GM23338 (cell line): Measurements from ENCODE around the gene CUBN. TPM values are rescaled to one million over a fixed set of nuclear protein-coding genes. Genes with fewer than 3 reads are reported as not detected.

ENCODE experiments used
- ATAC-seq: fragments of 200-7000 bp; cut with Tn5 transposase; 3 replicates; pipeline ENCODE4 v1.9.1; 2020
- DNase-seq: peaks from one replicate; pipeline ENCODE4 v3.0.0-alpha.2; 2015; ENCODE audit warnings: low spot score
- H2AFZ ChIP-seq: fragments of 200-600 bp; sonication (generic); 2 replicates; pipeline ENCODE4 v1.8.0; 2016; ENCODE audit warnings: antibody characterized with exemption, mild to moderate bottlenecking, moderate library complexity
- H3F3A ChIP-seq: fragments of 200-600 bp; sonication (generic); replicated peaks from 2 replicates; pipeline ENCODE4 v1.8.0; 2017; ENCODE audit warnings: antibody characterized with exemption, mixed run types, low read depth
- H3K27ac ChIP-seq: fragments of 200-600 bp; sonication (generic); 2 replicates; pipeline ENCODE4 v1.6.1; 2016; ENCODE audit warnings: low read depth
- H3K27me3 ChIP-seq: fragments of 200-600 bp; sonication (generic); 2 replicates; pipeline ENCODE4 v1.8.0; 2016; ENCODE audit warnings: mild to moderate bottlenecking, mixed run types, moderate library complexity; ENCODE audit not compliant: insufficient read depth
- H3K36me3 ChIP-seq: fragments of 200-600 bp; sonication (generic); 2 replicates; pipeline ENCODE4 v1.8.0; 2016; ENCODE audit warnings: mild to moderate bottlenecking; ENCODE audit not compliant: insufficient read depth
- H3K4me1 ChIP-seq: fragments of 200-600 bp; sonication (generic); 2 replicates; pipeline ENCODE4 v1.8.0; 2016; ENCODE audit warnings: mild to moderate bottlenecking, moderate library complexity; ENCODE audit not compliant: insufficient read depth
- H3K4me2 ChIP-seq: fragments of 200-600 bp; sonication (generic); 2 replicates; pipeline ENCODE4 v1.7.1; 2017; ENCODE audit warnings: mixed run types
- H3K4me3 ChIP-seq: fragments of 200-600 bp; sonication (generic); 2 replicates; pipeline ENCODE4 v1.6.1; 2016; ENCODE audit warnings: mixed run types
- H3K79me2 ChIP-seq: fragments of 200-600 bp; sonication (generic); replicated peaks from 2 replicates; pipeline ENCODE4 v1.8.0; 2017; ENCODE audit warnings: mild to moderate bottlenecking; ENCODE audit not compliant: insufficient read depth
- H3K9me2 ChIP-seq: fragments of 200-600 bp; sonication (generic); 2 replicates; pipeline ENCODE4 v1.8.0; 2017; ENCODE audit not compliant: insufficient read depth
- H4K20me1 ChIP-seq: fragments of 200-600 bp; sonication (generic); replicated peaks from 2 replicates; pipeline ENCODE4 v1.8.0; 2017; ENCODE audit warnings: mild to moderate bottlenecking; ENCODE audit not compliant: insufficient read depth
- H3K27ac Mint-ChIP-seq: 2 replicates; pipeline ENCODE4 v1.8.0; 2020; ENCODE audit warnings: inconsistent platforms, mild to moderate bottlenecking, moderate library complexity, mixed read lengths
- H3K27me3 Mint-ChIP-seq: 3 replicates; pipeline ENCODE4 v1.8.0; 2022; ENCODE audit warnings: low read depth, mild to moderate bottlenecking, moderate library complexity, mixed read lengths, inconsistent platforms; ENCODE audit not compliant: insufficient read depth, poor library complexity
- H3K36me3 Mint-ChIP-seq: 3 replicates; pipeline ENCODE4 v1.8.0; 2021; ENCODE audit warnings: low read depth, mild to moderate bottlenecking, inconsistent platforms, moderate library complexity, mixed read lengths
- H3K4me1 Mint-ChIP-seq: 3 replicates; pipeline ENCODE4 v1.8.0; 2020; ENCODE audit warnings: mild to moderate bottlenecking, inconsistent platforms, mixed read lengths
- H3K4me3 Mint-ChIP-seq: 3 replicates; pipeline ENCODE4 v1.8.0; 2021; ENCODE audit warnings: moderate library complexity, mild to moderate bottlenecking, inconsistent platforms, mixed read lengths
- H3K9me3 Mint-ChIP-seq: 3 replicates; pipeline ENCODE4 v1.8.0; 2020; ENCODE audit warnings: moderate library complexity, mild to moderate bottlenecking, inconsistent platforms, mixed read lengths
- EZH2phosphoT487 ChIP-seq: fragments of 200-600 bp; sonication (generic); IDR thresholded peaks from one replicate; pipeline ENCODE4 v1.8.1; 2018; ENCODE audit warnings: antibody characterized with exemption; ENCODE audit not compliant: unreplicated experiment
- JUNB ChIP-seq: IDR thresholded peaks from one replicate; pipeline ENCODE4 v1.6.1; 2016; ENCODE audit warnings: antibody characterized with exemption; ENCODE audit not compliant: unreplicated experiment
- NANOG ChIP-seq: IDR thresholded peaks from 2 replicates; pipeline ENCODE4 v1.6.1; 2016; ENCODE audit warnings: antibody characterized with exemption, borderline replicate concordance
- REST ChIP-seq: IDR thresholded peaks from one replicate; pipeline ENCODE4 v1.6.1; 2018; ENCODE audit warnings: antibody characterized with exemption; ENCODE audit not compliant: unreplicated experiment
- STAT1 ChIP-seq: IDR thresholded peaks from one replicate; pipeline ENCODE4 v1.6.1; 2016; ENCODE audit warnings: antibody characterized with exemption; ENCODE audit not compliant: unreplicated experiment
- ZNF114 ChIP-seq: fragments of 250-450 bp; sonication (Bioruptor Pico); IDR thresholded peaks from 2 replicates; pipeline ENCODE4 v1.5.0; 2020; ENCODE audit warnings: mild to moderate bottlenecking, moderate library complexity
- ZNF331 ChIP-seq: fragments of 250-450 bp; sonication (Bioruptor Pico); IDR thresholded peaks from 2 replicates; pipeline ENCODE4 v1.5.0; 2020; ENCODE audit warnings: low read depth, mild to moderate bottlenecking, moderate library complexity
- polyA plus RNA-seq: library from polyadenylated mRNA; unstranded; fragments of >200 nt; fragmentation: Nextera tagmentation; extraction: Ambion mirVana; gene quantifications from 2 replicates; pipeline ENCODE4 v1.2.1, GENCODE V29; 2016
- total RNA-seq: library from RNA; depleted of rRNA; stranded (reverse); fragments of >200 nt; shearing (Covaris generic); gene quantifications from 2 replicates; pipeline ENCODE4 v1.2.3, GENCODE V29; 2014
- TF ChIP-seq, protein P1 (sequence below): IDR thresholded peaks from 2 replicates; pipeline ENCODE4 v1.6.1; 2016; ENCODE audit warnings: antibody characterized with exemption
- TF ChIP-seq, protein P2 (sequence below), 2 experiments: fragments of 200-600 bp in 1 of 2; sonication (generic) in 1 of 2; conservative IDR thresholded peaks; 2 replicates each; pipeline versions ENCODE4 v1.5.1 to v1.6.1; 2016 to 2017; ENCODE audit warnings: antibody characterized with exemption in 2 of 2, low read depth in 2 of 2, mild to moderate bottlenecking in 2 of 2, moderate library complexity in 1 of 2

Gene CUBN
- total and polyA plus RNA-seq, 2 experiments from 2014 or later, result 0.06 to 1.8 TPM

- H3K27me3 Mint-ChIP-seq, result no peaks in the 10 kb centered on the region
- H3K4me3 Mint-ChIP-seq, result no peak overlapping the region
- no peak overlapping the region for H3K4me2 ChIP-seq
- ATAC-seq, result no peak
- H3K9me3 Mint-ChIP-seq, result no peaks in the 10 kb centered on the region
- no peaks in the 10 kb centered on the region for H3K79me2 ChIP-seq
- no peaks in the 10 kb centered on the region for H4K20me1 ChIP-seq
- peaks cover 28% of the 10 kb centered on the region for H3K4me1 Mint-ChIP-seq
- H3K36me3 ChIP-seq, result no peaks in the 10 kb centered on the region
- 0 out of 2 replicates have a peak, but pooled peaks cover under 1% of the 10 kb centered on the region for H3K9me2 ChIP-seq
- peaks cover 20% of the 10 kb centered on the region for H3K4me1 ChIP-seq
- no peak overlapping the region for H3K27ac ChIP-seq
- H3F3A ChIP-seq, result no peaks in the 10 kb centered on the region
- no peak overlapping the region for H3K27ac Mint-ChIP-seq
- DNase-seq, result no peak
- H3K4me3 ChIP-seq, result no peak overlapping the region
- TF ChIP-seq NANOG, result no peak
- no peak for TF ChIP-seq ZNF114
- TF ChIP-seq REST, result no peak
- TF ChIP-seq, protein P1, sequence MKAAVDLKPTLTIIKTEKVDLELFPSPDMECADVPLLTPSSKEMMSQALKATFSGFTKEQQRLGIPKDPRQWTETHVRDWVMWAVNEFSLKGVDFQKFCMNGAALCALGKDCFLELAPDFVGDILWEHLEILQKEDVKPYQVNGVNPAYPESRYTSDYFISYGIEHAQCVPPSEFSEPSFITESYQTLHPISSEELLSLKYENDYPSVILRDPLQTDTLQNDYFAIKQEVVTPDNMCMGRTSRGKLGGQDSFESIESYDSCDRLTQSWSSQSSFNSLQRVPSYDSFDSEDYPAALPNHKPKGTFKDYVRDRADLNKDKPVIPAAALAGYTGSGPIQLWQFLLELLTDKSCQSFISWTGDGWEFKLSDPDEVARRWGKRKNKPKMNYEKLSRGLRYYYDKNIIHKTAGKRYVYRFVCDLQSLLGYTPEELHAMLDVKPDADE, result no peak
- no peak for TF ChIP-seq JUNB
- no peak overlapping the region for H2AFZ ChIP-seq
- no peaks in the 10 kb centered on the region for H3K36me3 Mint-ChIP-seq
- no peaks in the 10 kb centered on the region for H3K27me3 ChIP-seq
These were observed 102.7 kb downstream of the CUBN start for GRCh38 chr10:17026686-17027485.

- H3K4me3 ChIP-seq, result no peak overlapping the region
- peaks cover 28% of the 10 kb centered on the region for H3K4me1 ChIP-seq
- Mint-ChIP-seq H3K4me1 (peaks cover 37% of the 10 kb centered on the region), H3K27ac (no peak overlapping the region), H3K36me3 (no peaks in the 10 kb centered on the region), H3K9me3 (no peaks in the 10 kb centered on the region), H3K27me3 (no peaks in the 10 kb centered on the region), H3K4me3 (no peak overlapping the region)
- no peaks in the 10 kb centered on the region for H3K79me2 ChIP-seq
- no peak overlapping the region for H3K4me2 ChIP-seq
- ATAC-seq (no peak), DNase-seq (no peak)
- H3K36me3 ChIP-seq, result no peaks in the 10 kb centered on the region
- no peak overlapping the region for H2AFZ ChIP-seq
- no peaks in the 10 kb centered on the region for H3F3A ChIP-seq
- no peaks in the 10 kb centered on the region for H3K9me2 ChIP-seq
- H4K20me1 ChIP-seq, result no peaks in the 10 kb centered on the region
- no peaks in the 10 kb centered on the region for H3K27me3 ChIP-seq
- H3K27ac ChIP-seq, result no peak overlapping the region
- TF ChIP-seq, protein P2, sequence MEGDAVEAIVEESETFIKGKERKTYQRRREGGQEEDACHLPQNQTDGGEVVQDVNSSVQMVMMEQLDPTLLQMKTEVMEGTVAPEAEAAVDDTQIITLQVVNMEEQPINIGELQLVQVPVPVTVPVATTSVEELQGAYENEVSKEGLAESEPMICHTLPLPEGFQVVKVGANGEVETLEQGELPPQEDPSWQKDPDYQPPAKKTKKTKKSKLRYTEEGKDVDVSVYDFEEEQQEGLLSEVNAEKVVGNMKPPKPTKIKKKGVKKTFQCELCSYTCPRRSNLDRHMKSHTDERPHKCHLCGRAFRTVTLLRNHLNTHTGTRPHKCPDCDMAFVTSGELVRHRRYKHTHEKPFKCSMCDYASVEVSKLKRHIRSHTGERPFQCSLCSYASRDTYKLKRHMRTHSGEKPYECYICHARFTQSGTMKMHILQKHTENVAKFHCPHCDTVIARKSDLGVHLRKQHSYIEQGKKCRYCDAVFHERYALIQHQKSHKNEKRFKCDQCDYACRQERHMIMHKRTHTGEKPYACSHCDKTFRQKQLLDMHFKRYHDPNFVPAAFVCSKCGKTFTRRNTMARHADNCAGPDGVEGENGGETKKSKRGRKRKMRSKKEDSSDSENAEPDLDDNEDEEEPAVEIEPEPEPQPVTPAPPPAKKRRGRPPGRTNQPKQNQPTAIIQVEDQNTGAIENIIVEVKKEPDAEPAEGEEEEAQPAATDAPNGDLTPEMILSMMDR (conservative IDR thresholded peaks at IDR 0.05; ENCODE audit: low read depth in 2 of 2), result no peak
- TF ChIP-seq, protein P1, result no peak
- TF ChIP-seq ZNF331 (no peak), EZH2phosphoT487 (no peak), ZNF114 (no peak), STAT1 (no peak), JUNB (no peak)
These were observed 103.9 kb downstream of the CUBN start for GRCh38 chr10:17025444-17026295.
